HG03196 (cell line): ENCODE data around the gene TCN2.
"Not testable (repeated sequence)": the region's sequence is repeated elsewhere in the genome, so short reads cannot be mapped to it uniquely, and the experiment has no call there.

Experiments used
- ATAC-seq: cut with Tn5 transposase; IDR thresholded peaks from one replicate; pipeline ENCODE4 v1.9.1; 2021; ENCODE audit not compliant: unreplicated experiment

Gene TCN2

GRCh38 chr22:30643055-30643875 is 36.3 kb downstream of the TCN2 start:
- ATAC-seq = no peak

GRCh38 chr22:30646518-30647160 is 39.7 kb downstream of the TCN2 start:
- no peak for ATAC-seq

GRCh38 chr22:30647536-30647935 is 40.6 kb downstream of the TCN2 start:
- ATAC-seq = no peak

- ATAC-seq = no peak
These were observed 41.9 kb downstream of the TCN2 start for GRCh38 chr22:30648825-30649224.

GRCh38 chr22:30649430-30650007 is 42.5 kb downstream of the TCN2 start:
- ATAC-seq = peak; percentile 69

- ATAC-seq = no peak
These were observed 43.6 kb downstream of the TCN2 start for GRCh38 chr22:30650508-30651116.

GRCh38 chr22:30652852-30653251 is 45.9 kb downstream of the TCN2 start:
- ATAC-seq = no peak

GRCh38 chr22:30654361-30654760 is 47.4 kb downstream of the TCN2 start:
- ATAC-seq = no peak

GRCh38 chr22:30655532-30655931 is 48.6 kb downstream of the TCN2 start:
- ATAC-seq = no peak

GRCh38 chr22:30662040-30662439 is 55.1 kb downstream of the TCN2 start:
- ATAC-seq = no peak

GRCh38 chr22:30664798-30665197 is 57.8 kb downstream of the TCN2 start:
- no peak for ATAC-seq

- no peak for ATAC-seq
These were observed 58.3 kb downstream of the TCN2 start for GRCh38 chr22:30665266-30665665.

- ATAC-seq = no peak
These were observed 58.8 kb downstream of the TCN2 start for GRCh38 chr22:30665786-30666185.

GRCh38 chr22:30667107-30667493 is 60.1 kb downstream of the TCN2 start:
- no peak for ATAC-seq

GRCh38 chr22:30667494-30668385 is 60.8 kb downstream of the TCN2 start, which contains the start of gene DUSP18:
TSS of gene DUSP18 (minus strand) at chr22:30667875. CDS start at chr22:30664003, 3,872 bp downstream.
- ATAC-seq = peak; percentile 81

GRCh38 chr22:30668386-30668710 is 61.4 kb downstream of the TCN2 start:
- no peak for ATAC-seq

- no peak for ATAC-seq
These were observed 64.1 kb downstream of the TCN2 start for GRCh38 chr22:30671071-30671470.

GRCh38 chr22:30673136-30673535 is 66.2 kb downstream of the TCN2 start:
- ATAC-seq = no peak

GRCh38 chr22:30674482-30674881 is 67.5 kb downstream of the TCN2 start:
- no peak for ATAC-seq

GRCh38 chr22:30675436-30675835 is 68.5 kb downstream of the TCN2 start:
- no peak for ATAC-seq

- ATAC-seq = not testable (repeated sequence)
These were observed 69.6 kb downstream of the TCN2 start for GRCh38 chr22:30676565-30676964.
